SK-N-DZ (cell line): ENCODE results near the gene NANOG.

ENCODE experiments used
- small RNA-seq, 2 experiments: library from RNA; depleted of rRNA; stranded (forward); fragments of <200 nt; gene quantifications; one replicate each; pipeline ENCODE3, GENCODE V24; 2014

Gene NANOG

Small RNA genes lying within 50 kb of the gene (small RNA-seq; reads per million reads assigned to genes)
- gene RF00019, result 0 reads per million in 2 experiments
